Lower leg skin (tissue), 3 donors: ENCODE measurements around the gene TAF1C.

Experiments
- CTCF ChIP-seq, 3 donors: fragments of 450-650 bp; IDR thresholded peaks; one replicate each; pipeline ENCODE4 v1.5.1; 2016; ENCODE audit warnings: antibody characterized with exemption in 3 of 3, mild to moderate bottlenecking in 3 of 3, moderate library complexity in 2 of 3
- POLR2A ChIP-seq, 2 donors: fragments of 450-650 bp; IDR thresholded peaks; one replicate each; pipeline ENCODE4 v1.6.1; 2016 to 2017; ENCODE audit warnings: antibody characterized with exemption in 2 of 2, mild to moderate bottlenecking in 1 of 2, moderate library complexity in 1 of 2

- TF ChIP-seq CTCF (IDR thresholded peaks at IDR 0.05) (no peak), POLR2A (IDR thresholded peaks at IDR 0.05) (no peak)
Observed at GRCh38 chr16:84178146-84178765, 8.6 kb downstream of the TAF1C start.
